Activated CD8-positive, alpha-beta T cell treated with anti-CD3 and anti-CD28 coated beads, Interleukin-2, amount 10 ng/mL, durations not matched to agents 7 days and 5 days (primary cell): ENCODE results near the gene GBX1. TPM values are rescaled to one million over a fixed set of nuclear protein-coding genes. Genes with fewer than 3 reads are reported as not detected.

Experiments used
- ATAC-seq: fragments of 150-1000 bp; cut with Tn5 transposase; one replicate; pipeline ENCODE4 v1.10.0; 2021; ENCODE audit warnings: moderate library complexity
- CTCF ChIA-PET: fragments of 350-600 bp; sonication (Branson Sonifier 250); formaldehyde crosslinking; loops from one replicate; lab custom pipeline; 2021; ENCODE audit warnings: antibody characterized with exemption; lab: Charles Lee
- POLR2A ChIA-PET: fragments of 350-600 bp; sonication (Branson Sonifier 250); formaldehyde crosslinking; loops from one replicate; lab custom pipeline; 2021; ENCODE audit warnings: antibody characterized with exemption; lab: Charles Lee
- DNase-seq: peaks from one replicate; pipeline ENCODE4 v3.0.0-alpha.2; 2020
- H3K27ac Mint-ChIP-seq: one replicate; pipeline ENCODE4 v1.8.0; 2021; ENCODE audit warnings: mild to moderate bottlenecking, mixed read lengths
- H3K27me3 Mint-ChIP-seq: one replicate; pipeline ENCODE4 v1.8.0; 2021; ENCODE audit warnings: low read depth, mixed read lengths
- H3K36me3 Mint-ChIP-seq: one replicate; pipeline ENCODE4 v1.8.0; 2021; ENCODE audit warnings: low read depth, mixed read lengths
- H3K4me1 Mint-ChIP-seq: one replicate; pipeline ENCODE4 v1.8.0; 2021; ENCODE audit warnings: low read depth, mixed read lengths
- H3K4me3 Mint-ChIP-seq: one replicate; pipeline ENCODE4 v1.8.0; 2021; ENCODE audit warnings: mild to moderate bottlenecking, mixed read lengths
- H3K9me3 Mint-ChIP-seq: one replicate; pipeline ENCODE4 v1.8.0; 2022; ENCODE audit warnings: mixed read lengths; ENCODE audit not compliant: insufficient read depth
- total RNA-seq, 2 experiments: library from RNA; stranded (reverse); gene quantifications; one replicate each; pipeline ENCODE4 v1.2.3, GENCODE V29; 2021

GBX1 gene
- total RNA-seq, 2 experiments from 2014 or later = not detected

- no peak overlapping the region for H3K27ac Mint-ChIP-seq
- H3K4me3 Mint-ChIP-seq = no peak overlapping the region
- H3K36me3 Mint-ChIP-seq = no peaks in the 10 kb centered on the region
- ATAC-seq (no peak), DNase-seq (no peak)
- no peaks in the 10 kb centered on the region for H3K27me3 Mint-ChIP-seq
- POLR2A ChIA-PET = no interaction called here
- H3K9me3 Mint-ChIP-seq = no peaks in the 10 kb centered on the region
- CTCF ChIA-PET = interaction anchor here (1.1 kb wide), 1 partner anchor 20 kb away, joined by 3 read pairs; no protein-coding TSS in a partner anchor
- no peaks in the 10 kb centered on the region for H3K4me1 Mint-ChIP-seq
These were observed 24.1 kb downstream of the GBX1 start for GRCh38 chr7:151143261-151144015.

GRCh38 chr7:151142686-151143040 lies 24.8 kb downstream of the GBX1 start:
- H3K27me3 Mint-ChIP-seq = no peaks in the 10 kb centered on the region
- no peaks in the 10 kb centered on the region for H3K9me3 Mint-ChIP-seq
- no peaks in the 10 kb centered on the region for H3K36me3 Mint-ChIP-seq
- no peak overlapping the region for H3K27ac Mint-ChIP-seq
- ChIA-PET CTCF (interaction anchor here (1.1 kb wide), 1 partner anchor 19 kb away, joined by 3 read pairs; no protein-coding TSS in a partner anchor), POLR2A (no interaction called here)
- DNase-seq (no peak), ATAC-seq (no peak)
- no peak overlapping the region for H3K4me3 Mint-ChIP-seq
- H3K4me1 Mint-ChIP-seq = no peaks in the 10 kb centered on the region

- Mint-ChIP-seq H3K27me3 (no peaks in the 10 kb centered on the region), H3K9me3 (no peaks in the 10 kb centered on the region), H3K36me3 (no peaks in the 10 kb centered on the region), H3K27ac (no peak overlapping the region), H3K4me1 (no peaks in the 10 kb centered on the region), H3K4me3 (no peak overlapping the region)
- no peak for DNase-seq
- ChIA-PET POLR2A (no interaction called here), CTCF (interaction anchor here (1.1 kb wide), 1 partner anchor 19 kb away, joined by 3 read pairs; no protein-coding TSS in a partner anchor)
- no peak for ATAC-seq
These were observed 25.4 kb downstream of the GBX1 start for GRCh38 chr7:151141855-151142685.

- no peaks in the 10 kb centered on the region for H3K27me3 Mint-ChIP-seq
- ChIA-PET CTCF (no interaction called here), POLR2A (no interaction called here)
- ATAC-seq = no peak
- no peak overlapping the region for H3K27ac Mint-ChIP-seq
- no peaks in the 10 kb centered on the region for H3K9me3 Mint-ChIP-seq
- no peak for DNase-seq
- no peak overlapping the region for H3K4me3 Mint-ChIP-seq
- no peaks in the 10 kb centered on the region for H3K36me3 Mint-ChIP-seq
- no peaks in the 10 kb centered on the region for H3K4me1 Mint-ChIP-seq
These were observed 26.1 kb downstream of the GBX1 start for GRCh38 chr7:151141311-151141854.

- no peak overlapping the region for H3K4me3 Mint-ChIP-seq
These were observed 26.7 kb downstream of the GBX1 start for GRCh38 chr7:151140826-151141225.

GRCh38 chr7:151139791-151140190 lies 27.7 kb downstream of the GBX1 start:
- H3K36me3 Mint-ChIP-seq = no peaks in the 10 kb centered on the region
- H3K4me1 Mint-ChIP-seq = no peaks in the 10 kb centered on the region
- ChIA-PET CTCF (interaction anchor here (1.2 to 1.5 kb wide), 3 partner anchors 16 to 34 kb away, joined by 3 to 6 read pairs (median 3); no protein-coding TSS in a partner anchor), POLR2A (no interaction called here)
- H3K27me3 Mint-ChIP-seq = no peaks in the 10 kb centered on the region
- no peak overlapping the region for H3K27ac Mint-ChIP-seq
- DNase-seq (no peak), ATAC-seq (no peak)
- no peaks in the 10 kb centered on the region for H3K9me3 Mint-ChIP-seq
- no peak overlapping the region for H3K4me3 Mint-ChIP-seq

More at GRCh38 chr7:151140826-151141225, 26.7 kb downstream of the GBX1 start:
- H3K4me1 Mint-ChIP-seq = no peaks in the 10 kb centered on the region
- ChIA-PET CTCF (interaction anchor here (1.5 kb wide), 1 partner anchor 25 kb away, joined by 3 read pairs; no protein-coding TSS in a partner anchor), POLR2A (no interaction called here)
- H3K27ac Mint-ChIP-seq = no peak overlapping the region
- no peaks in the 10 kb centered on the region for H3K9me3 Mint-ChIP-seq
- DNase-seq = no peak
- no peak for ATAC-seq
- H3K27me3 Mint-ChIP-seq = no peaks in the 10 kb centered on the region
- H3K36me3 Mint-ChIP-seq = no peaks in the 10 kb centered on the region

DNA sequence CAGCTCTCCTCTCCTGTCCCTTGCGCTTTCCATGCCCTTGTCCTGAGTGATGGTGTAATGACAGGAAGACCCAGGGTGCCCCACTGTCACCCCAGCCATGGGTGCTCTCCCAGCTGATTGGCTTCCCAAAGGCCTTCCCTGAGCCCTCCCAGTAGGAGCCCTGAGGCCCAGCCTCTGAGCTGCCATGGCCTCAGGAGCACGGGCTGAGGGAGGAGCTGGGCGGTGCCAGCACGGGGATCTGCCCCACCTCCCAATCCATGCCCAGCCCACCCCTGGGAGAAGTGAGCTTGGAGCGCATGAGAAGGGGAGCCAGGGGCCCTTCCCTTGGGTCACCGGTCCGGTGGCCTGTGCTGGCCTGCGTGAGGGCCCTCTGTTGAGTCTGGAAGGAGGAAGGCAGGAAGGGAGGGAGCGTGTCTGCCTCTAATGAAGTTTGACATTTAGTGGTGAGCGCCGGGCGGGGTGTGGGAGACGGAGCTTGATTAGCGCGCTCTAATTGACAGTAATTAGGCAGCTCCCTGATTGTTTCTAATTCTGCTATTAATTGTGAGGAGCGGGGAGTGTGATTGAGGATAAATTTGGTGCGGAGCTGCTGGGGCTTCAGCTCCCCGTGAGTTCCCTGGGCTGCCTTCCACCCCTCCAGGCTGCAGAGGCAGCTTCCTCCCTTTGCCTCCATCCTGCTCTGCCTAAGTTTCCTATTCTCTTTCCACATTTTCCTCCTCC lies 28.3 kb downstream of the GBX1 start:
- H3K4me3 Mint-ChIP-seq = no peak overlapping the region
- POLR2A ChIA-PET = no interaction called here

DNA sequence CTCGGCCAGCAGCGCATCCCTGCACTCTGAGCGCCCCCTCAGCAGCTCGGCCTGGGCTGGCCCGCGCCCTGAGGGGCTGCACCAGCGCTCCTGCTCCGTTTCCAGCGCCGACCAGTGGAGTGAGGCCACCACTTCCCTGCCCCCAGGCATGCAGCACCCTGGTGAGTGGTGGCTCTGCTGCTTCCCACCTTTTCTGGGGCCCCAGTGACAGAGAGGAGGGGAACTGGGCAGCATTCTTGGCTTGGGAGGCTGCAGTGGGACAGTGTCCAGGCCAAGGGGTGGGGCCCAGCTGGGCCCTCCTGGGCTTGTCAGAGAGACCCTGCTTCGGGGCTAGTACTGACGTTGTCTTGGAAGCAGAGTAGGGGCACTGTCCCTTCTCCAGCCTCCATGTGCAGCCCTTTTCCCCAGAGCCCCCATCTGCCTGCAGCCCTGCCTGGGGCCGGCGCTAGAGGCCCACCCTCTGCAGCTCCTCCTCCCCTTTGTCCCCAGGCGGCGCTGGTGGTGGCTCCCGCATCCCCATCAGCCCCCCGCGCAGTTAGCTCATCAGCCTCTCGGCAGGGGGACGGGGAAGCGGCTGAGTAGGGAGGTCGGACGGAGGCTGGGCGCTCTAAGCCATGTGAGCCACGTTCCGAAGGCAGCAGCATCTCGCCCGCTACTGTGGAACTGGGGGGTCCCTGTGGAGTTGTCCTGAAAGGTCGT lies 29.2 kb downstream of the GBX1 start:
- H3K27me3 Mint-ChIP-seq = no peaks in the 10 kb centered on the region
- ATAC-seq (no peak), DNase-seq (no peak)
- POLR2A ChIA-PET = no interaction called here
- H3K4me1 Mint-ChIP-seq = no peaks in the 10 kb centered on the region
- no peaks in the 10 kb centered on the region for H3K9me3 Mint-ChIP-seq
- no peak overlapping the region for H3K4me3 Mint-ChIP-seq
- H3K27ac Mint-ChIP-seq = no peak overlapping the region
- CTCF ChIA-PET = interaction anchor here (0.5 to 1.0 kb wide), 2 partner anchors 14 to 32 kb away, joined by 3 read pairs; no protein-coding TSS in a partner anchor
- no peaks in the 10 kb centered on the region for H3K36me3 Mint-ChIP-seq

More for the DNA sequence above, 28.3 kb downstream of the GBX1 start:
- H3K27me3 Mint-ChIP-seq = no peaks in the 10 kb centered on the region
- H3K9me3 Mint-ChIP-seq = no peaks in the 10 kb centered on the region
- ATAC-seq = no peak
- no peak overlapping the region for H3K27ac Mint-ChIP-seq
- no peaks in the 10 kb centered on the region for H3K36me3 Mint-ChIP-seq
- no peak for DNase-seq
- CTCF ChIA-PET = interaction anchor here (0.5 to 1.5 kb wide), 4 partner anchors 15 to 34 kb away, joined by 3 to 6 read pairs (median 3); no protein-coding TSS in a partner anchor
- H3K4me1 Mint-ChIP-seq = no peaks in the 10 kb centered on the region

DNA sequence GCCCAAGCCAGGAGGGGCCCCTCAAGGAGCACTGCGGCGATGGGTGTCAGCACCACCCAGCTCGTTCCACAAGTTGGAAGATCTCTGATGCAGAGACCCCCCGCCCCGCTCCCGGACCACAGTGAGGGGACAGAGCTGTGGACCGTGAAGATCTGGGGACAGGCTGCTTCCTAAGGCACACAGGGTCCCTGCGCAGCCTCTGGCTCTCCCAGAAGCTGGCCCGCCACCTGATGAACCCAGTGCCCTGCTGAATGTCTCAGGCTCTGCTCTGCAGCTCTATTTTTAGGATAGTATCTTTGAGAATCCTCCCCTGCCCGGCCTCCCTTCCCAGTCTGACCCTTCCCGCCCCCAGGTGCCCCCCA lies 29.7 kb downstream of the GBX1 start:
- ChIA-PET CTCF (interaction anchor here (1.0 kb wide), 1 partner anchor 14 kb away, joined by 3 read pairs; no protein-coding TSS in a partner anchor), POLR2A (no interaction called here)
- no peak for DNase-seq
- H3K36me3 Mint-ChIP-seq = no peaks in the 10 kb centered on the region
- no peak overlapping the region for H3K4me3 Mint-ChIP-seq
- H3K27me3 Mint-ChIP-seq = no peaks in the 10 kb centered on the region
- ATAC-seq = no peak
- H3K27ac Mint-ChIP-seq = no peak overlapping the region
- no peaks in the 10 kb centered on the region for H3K9me3 Mint-ChIP-seq
- H3K4me1 Mint-ChIP-seq = no peaks in the 10 kb centered on the region

- H3K27ac Mint-ChIP-seq = no peak overlapping the region
- ATAC-seq (no peak), DNase-seq (no peak)
- no peak overlapping the region for H3K4me3 Mint-ChIP-seq
- H3K4me1 Mint-ChIP-seq = no peaks in the 10 kb centered on the region
- H3K9me3 Mint-ChIP-seq = no peaks in the 10 kb centered on the region
- CTCF ChIA-PET = interaction anchor here (1.0 kb wide), 1 partner anchor 13 kb away, joined by 3 read pairs; no protein-coding TSS in a partner anchor
- H3K27me3 Mint-ChIP-seq = no peaks in the 10 kb centered on the region
- POLR2A ChIA-PET = no interaction called here
- H3K36me3 Mint-ChIP-seq = no peaks in the 10 kb centered on the region
These were observed 30.3 kb downstream of the GBX1 start for GRCh38 chr7:151137076-151137675.
